ENCODE data around the gene GRID2IP.

The GRID2IP gene

DNA sequence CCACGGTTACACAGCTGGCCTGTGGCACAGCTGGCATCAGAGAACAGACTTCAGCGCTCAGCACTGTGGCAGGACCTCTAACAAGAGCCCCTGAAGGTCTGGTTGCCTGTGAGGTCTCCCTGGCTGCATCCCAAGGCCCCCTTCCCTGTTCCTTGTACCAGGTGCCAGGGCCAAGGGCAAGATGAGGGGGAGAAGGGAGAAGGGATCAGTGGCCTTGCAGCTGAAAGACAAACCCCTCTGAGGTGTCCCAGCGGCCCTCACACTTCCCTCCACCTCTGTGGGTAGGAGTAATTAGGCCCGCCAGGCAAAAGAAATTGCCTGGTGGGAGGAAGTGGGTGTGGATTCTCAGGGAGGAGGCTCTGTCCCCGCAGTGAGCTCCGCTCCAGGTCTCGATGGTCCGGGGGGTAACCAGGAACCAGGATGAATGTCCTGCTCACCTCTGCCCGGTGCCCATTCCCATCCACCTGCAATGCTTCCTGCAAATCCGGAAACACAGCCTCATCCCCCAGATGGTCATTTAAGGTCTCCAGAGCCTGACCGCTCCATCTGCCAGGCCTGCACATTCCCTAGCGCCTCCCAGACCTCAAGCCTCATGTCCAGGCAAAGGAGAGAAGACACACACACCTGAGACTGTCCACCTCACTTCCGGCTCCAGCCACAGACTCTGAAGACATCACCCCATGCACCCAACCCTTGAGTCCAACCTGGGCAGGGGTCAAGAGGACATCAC is 22.7 kb downstream of the GRID2IP start:
- DNase-seq (ENCODE audit: extremely low read depth in 1 of 2, low read depth in 1 of 2): no peak

DNA sequence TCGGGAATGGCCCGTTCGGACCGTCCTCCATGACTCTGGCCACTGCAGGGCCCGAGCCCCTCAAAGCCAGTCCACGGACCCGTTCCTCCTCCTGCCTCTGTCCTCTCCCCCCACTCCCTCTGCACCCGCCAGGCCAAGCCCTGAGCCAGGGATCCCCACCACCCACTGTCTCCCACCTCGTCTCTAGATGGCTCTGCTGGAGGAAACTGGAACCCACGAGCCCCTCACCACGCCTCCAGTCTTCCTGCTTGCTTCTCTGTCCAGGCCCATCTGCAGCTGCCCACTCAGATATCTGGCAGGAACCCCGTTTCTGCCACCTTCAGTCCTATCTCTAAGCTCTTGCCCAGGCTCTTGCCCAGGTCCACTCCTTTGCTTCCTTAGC is 24.3 kb downstream of the GRID2IP start:
- DNase-seq (ENCODE audit: extremely low read depth in 1 of 2, low read depth in 1 of 2): no peak

DNA sequence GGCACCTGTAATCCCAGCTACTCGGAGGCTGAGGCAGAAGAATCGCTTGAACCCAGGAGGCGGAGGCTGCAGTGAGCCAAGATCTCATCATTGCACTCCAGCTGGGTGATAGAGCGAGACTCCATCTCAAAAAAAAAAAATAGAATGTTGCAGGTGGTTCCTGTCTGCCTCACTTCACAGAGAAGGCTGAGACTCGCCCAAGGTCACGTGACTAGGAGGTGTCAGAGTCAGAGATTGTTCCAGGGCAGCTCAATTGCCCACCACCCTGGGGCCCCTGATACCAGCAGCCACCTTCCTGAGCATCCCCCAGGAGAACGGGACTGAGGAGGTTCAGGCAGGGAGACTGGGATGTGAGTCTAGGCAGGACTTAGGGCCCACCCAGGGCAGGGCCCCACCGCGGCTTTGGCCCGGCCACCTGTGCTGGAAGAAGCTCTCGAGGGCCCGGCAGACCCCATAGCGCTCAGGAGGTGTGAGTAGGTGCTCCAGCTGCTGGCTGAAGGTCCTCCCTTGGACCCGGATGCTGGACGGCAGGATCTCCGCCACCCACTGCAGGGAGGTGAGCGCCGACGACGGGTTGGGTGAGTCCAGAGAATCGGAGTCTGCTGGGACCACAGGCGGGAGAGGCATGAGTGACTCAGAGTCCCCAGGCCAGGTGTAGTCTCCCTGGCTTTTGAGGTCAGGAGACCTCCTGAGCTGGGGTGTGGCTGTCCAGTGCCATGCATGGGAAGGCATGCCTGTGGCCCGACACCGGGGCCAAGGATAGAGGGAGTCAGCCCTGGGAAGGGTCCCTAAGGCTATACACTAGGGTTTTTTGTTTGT is 30.9 kb downstream of the GRID2IP start:
- DNase-seq (ENCODE audit: extremely low read depth in 1 of 2, low read depth in 1 of 2): no peak

DNA sequence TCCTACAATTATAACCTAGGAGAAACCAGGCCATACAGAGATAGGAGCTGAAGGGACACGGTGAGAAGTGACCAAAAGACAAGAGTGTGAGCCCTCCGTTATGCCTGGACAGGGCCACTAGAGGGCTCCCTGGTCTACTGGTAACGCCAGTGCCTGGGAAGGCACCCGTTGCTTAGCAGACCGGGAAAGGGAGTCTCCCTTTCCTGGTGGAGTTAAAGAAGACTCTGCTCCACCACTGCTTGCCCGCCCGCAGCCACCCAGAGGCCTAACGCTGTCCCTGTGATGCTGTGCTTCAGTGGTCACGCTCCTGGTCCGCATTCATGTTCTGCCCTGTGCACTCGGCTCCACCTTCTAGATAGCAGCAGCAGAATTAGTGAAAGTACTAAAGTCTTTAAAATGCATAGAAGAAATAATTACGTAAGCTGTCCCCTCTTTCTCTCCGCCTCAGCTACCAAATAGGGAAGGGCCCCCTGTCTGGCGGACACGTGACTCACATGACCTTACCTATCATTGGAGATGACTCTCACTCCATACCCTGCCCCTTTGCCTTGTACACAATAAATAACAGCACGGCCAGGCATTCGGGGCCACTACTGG is 34.8 kb downstream of the GRID2IP start:
- peak in 1 of 2 donors; percentile 41 for DNase-seq (ENCODE audit: extremely low read depth in 1 of 2, low read depth in 1 of 2)

DNA sequence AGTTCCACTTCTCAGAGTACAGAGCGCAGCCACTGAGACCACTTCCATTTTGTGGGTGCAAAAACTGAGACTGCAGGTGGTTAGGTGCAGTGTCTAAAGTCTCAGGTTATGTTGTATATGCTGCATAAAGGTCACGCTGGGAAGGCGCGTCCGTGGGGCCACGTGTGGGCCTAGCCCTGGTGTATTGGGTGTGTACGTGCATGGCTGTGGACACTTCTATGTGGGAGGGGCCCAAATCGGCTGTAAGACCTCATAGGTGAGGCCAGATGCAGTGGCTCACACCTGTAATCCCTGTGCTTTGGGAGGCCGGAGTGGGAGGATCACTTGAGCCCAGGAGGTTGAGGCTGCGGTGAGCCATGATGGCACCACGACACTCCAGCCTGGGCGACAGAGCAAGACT is 37.7 kb downstream of the GRID2IP start:
- DNase-seq (ENCODE audit: extremely low read depth in 1 of 2, low read depth in 1 of 2): no peak

GRCh38 chr7:6512892-6513291 is 38.4 kb downstream of the GRID2IP start:
- DNase-seq (ENCODE audit: extremely low read depth in 1 of 2, low read depth in 1 of 2): no peak

DNA sequence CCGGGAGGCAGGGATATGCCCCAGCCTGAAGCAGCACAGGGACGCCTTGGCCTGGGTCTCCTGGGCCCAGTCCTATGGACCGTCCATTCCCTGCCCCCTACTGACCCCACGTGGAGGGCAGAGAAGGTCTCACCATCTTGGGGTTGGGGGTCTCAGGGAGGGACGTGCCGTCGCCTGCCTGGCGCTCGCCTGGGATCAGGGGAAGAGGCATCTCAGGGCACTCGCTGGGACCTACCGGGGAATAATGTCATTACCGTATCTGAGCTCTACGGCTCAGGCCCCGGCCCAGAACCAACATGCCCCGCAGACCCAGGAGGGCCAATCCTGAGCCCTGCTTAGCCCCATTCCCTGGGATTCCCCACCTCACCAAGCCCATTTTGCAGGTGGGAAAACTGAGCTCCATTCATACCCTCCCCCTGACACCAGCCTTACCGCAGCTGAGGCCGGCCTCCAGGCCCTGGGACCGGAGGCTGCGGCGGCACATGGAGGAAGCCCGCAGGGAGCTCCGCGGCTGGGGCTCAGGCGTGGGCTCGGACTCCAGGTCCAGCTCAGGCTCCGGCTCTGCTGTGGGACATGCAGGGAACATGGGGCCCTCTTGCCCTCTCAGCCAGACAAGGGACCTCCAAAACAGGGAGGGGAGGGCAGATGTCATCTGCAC is 40.7 kb downstream of the GRID2IP start:
- no peak for DNase-seq (ENCODE audit: extremely low read depth in 1 of 2, low read depth in 1 of 2)

GRCh38 chr7:6508950-6509349 is 42.3 kb downstream of the GRID2IP start:
- no peak for DNase-seq (ENCODE audit: extremely low read depth in 1 of 2, low read depth in 1 of 2)

DNA sequence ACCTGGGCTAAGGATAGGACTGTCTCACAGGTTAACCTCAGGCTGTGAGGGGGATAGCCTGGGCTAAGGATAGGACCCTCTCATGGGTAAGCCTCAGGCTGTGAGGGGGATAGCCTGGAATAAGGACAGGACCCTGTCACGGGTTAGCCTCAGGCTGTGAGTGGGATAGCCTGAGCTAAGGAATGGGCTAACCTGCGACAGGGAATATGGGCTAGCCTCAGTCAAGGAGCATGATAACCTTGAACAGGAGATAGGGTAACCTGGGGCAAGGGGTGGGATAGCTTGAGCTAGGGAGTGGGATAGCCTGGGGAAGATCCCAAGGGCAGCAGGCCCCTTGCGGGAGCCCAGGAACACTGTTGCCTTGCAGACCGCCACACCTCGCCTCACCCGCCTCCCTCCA is 42.7 kb downstream of the GRID2IP start:
- DNase-seq (ENCODE audit: extremely low read depth in 1 of 2, low read depth in 1 of 2): no peak

GRCh38 chr7:6507906-6508305 is 43.4 kb downstream of the GRID2IP start:
- DNase-seq (ENCODE audit: extremely low read depth in 1 of 2, low read depth in 1 of 2): no peak

GRCh38 chr7:6505685-6506559 is 45.3 kb downstream of the GRID2IP start:
- no peak for DNase-seq (ENCODE audit: extremely low read depth in 1 of 2, low read depth in 1 of 2)

- no peak for DNase-seq (ENCODE audit: extremely low read depth in 1 of 2, low read depth in 1 of 2)
Observed at GRCh38 chr7:6504996-6505395, 46.3 kb downstream of the GRID2IP start.

- DNase-seq (ENCODE audit: extremely low read depth in 1 of 2, low read depth in 1 of 2): no peak
Observed at GRCh38 chr7:6502886-6503285, 48.4 kb downstream of the GRID2IP start.

DNA sequence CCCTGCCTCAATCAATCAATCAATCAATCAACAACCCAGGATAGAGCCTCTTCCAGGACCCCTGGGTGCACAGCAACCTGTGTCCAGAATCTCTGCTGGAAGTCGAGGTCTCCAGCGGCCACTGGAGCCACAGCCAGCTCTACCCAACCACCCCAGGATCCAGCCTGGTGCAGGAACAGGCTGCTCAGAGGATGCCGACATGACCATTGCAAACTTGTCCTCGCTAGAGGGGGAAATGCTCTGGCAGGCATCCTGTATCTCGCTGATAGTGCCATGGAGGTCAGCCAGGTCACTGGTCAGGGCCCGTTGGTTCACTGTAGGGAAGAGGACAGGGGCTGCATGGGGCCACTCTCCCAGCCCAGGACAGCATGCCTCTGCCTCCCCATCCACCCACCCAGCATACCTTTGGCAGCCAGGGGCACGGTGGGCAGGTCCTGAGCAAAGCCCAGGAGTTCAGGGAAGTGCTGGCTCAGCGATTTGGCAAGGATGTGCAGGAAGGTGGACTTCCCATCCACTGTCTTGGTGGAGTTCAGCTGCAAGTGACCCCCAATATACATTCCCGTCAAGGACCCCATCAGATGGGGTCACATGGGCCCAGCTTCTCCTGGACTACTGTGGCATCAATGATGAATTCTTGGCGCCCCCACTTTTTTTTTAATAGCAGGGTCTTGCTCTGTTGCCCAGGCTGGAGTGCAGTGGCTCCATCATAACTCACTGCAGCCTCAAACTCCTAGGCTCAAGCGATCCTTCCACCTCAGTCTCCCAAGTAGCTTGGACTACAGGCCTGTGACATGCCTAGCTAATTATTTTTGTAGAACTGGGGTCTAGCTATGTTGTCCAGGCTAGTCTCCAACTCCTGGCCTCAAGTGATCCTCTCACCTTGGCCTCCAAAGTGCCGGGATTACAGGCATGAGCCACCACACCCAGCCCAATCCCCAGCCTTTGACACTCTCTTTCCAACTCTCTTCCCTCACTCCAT is 49.4 kb downstream of the GRID2IP start:
- no peak for DNase-seq (ENCODE audit: extremely low read depth in 1 of 2, low read depth in 1 of 2)

DNA sequence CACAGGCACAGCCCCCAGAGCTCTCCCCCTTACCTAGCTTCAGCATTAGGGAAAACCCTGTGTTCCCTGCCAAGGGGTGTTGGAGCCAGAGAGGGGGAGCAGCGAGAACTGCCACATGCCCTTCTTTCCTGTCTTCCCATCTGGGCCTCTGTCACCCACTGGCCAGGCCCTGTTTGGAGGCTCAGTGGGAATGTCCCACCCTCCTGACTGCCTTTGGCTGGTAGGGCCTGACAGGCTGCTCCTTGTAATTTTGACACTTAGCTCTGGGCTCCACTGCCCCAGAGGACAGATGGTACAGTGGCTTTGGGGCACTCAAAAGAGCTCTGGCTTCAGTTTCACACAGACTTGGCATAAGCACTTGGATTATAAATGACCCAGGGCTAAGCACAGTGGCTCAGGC is 50.6 kb downstream of the GRID2IP start:
- DNase-seq (ENCODE audit: extremely low read depth in 1 of 2, low read depth in 1 of 2): no peak

DNA sequence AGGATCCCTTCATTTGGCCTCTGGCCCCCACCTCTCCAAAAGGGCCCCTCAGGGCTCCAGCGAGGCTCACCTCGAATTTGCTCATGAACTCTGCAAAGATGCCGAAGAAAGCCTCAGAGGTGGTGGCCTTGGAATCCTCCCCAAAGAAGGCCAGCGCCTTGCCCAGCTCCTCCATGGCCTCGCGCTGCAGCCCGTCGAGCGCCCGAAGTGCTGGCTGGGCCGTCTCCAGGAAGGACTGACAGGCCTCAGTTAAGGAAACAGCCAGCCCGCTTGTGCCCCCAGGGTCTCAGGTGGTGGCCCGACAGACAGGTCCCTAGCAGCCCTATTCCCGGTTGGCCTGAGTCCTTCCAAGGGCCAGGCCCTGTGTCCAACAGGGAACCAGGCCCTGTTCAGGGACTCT is 53.3 kb downstream of the GRID2IP start:
- DNase-seq (ENCODE audit: extremely low read depth in 1 of 2, low read depth in 1 of 2): no peak

DNA sequence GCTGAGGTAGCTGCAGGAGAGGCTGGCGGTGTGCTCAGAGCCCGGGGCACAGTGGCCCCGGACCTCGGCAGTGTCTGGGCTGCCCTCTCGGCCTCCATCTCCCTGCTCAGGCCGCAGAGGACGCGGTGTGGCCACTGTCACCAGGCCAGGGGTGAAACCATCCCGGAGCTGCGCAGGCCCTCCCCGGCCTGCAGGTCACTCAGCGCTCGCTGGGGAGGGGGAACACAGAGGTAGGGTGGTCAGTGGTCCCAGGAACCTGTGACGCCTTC is 53.7 kb downstream of the GRID2IP start:
- DNase-seq (ENCODE audit: extremely low read depth in 1 of 2, low read depth in 1 of 2): no peak

- DNase-seq (ENCODE audit: extremely low read depth in 1 of 2, low read depth in 1 of 2): no peak
Observed at GRCh38 chr7:6496842-6497636, 54.2 kb downstream of the GRID2IP start.
